NCI-H1105 (cell line): ENCODE measurements around the gene HTR4.
"Not testable (repeated sequence)": the region's sequence is repeated elsewhere in the genome, so short reads cannot be mapped to it uniquely, and the experiment has no call there.

Source experiments
- DNase-seq: peaks from one replicate; lab custom pipeline; 2025; lab: John Stamatoyannopoulos, UW

HTR4 gene

DNA sequence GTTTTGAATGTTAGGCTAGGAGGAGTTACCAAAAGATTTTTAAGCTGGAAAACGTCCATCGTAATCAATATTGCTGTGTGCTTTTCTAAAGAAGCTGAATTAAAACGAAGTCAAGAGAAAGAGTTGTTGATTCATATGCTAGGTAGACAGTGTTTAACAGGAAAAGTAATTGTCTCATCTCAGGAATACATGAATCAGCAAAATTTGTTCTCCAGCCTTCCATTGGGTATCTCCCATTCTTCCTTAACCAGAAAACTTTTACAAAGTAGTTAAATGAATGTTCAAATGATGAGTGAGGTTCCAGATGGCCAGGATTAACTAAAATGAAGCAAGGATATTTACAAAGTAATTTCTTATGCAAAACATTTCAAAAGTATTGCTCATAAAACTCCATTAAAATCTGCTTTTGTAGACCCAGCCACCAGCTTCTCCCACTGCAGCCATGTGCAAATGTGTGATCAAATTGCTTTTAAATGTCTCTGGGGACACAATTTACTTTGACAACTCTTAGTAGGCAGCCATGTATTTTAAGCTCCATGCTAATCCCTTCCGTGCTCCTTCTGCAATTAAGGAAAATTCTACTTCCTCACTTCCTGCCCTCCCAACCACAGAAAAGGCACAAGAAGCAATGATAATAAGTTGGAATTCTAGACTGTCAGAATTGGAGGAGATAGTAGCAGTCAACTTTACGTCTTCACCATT, 121.2 kb downstream of the HTR4 start:
- no peak for DNase-seq

DNA sequence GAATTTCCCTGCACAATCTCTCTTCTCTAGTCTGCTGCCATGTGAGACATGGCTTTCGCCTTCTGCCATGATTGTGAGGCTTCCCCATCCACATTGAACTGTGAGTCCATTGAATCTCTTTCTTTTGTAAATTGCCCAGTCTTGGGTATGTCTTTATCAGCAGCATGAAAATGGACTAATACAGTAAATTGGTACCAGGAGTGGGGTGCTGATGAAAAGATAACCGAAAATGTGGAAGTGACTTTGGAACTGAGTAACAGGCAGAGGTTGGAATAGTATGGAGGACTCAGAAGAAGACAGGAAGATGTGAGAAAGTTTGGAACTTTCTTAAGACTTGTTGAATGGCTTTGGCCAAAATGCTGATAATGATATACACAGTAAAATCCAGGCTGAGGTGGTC, 124.9 kb downstream of the HTR4 start:
- not testable (repeated sequence) for DNase-seq

DNA sequence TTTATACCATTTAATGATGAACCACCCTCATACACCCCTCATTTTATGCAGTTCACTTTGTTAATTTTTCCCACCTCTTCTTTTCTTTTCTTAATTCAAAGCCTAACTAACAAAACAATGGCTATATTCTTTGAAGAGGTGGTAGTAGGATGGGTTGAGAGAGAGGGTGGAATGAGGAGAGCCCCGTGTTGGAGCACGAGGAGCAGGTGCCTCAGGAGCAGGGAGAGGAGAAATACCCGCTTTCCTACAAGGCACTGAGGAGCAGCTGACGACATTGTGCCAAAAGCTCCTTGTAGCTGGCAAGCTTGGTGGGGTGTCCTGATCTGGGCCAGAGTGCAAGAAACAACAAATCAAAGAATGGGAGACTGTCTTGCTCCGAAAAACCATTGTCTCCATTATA, 129.6 kb downstream of the HTR4 start:
- no peak for DNase-seq

DNA sequence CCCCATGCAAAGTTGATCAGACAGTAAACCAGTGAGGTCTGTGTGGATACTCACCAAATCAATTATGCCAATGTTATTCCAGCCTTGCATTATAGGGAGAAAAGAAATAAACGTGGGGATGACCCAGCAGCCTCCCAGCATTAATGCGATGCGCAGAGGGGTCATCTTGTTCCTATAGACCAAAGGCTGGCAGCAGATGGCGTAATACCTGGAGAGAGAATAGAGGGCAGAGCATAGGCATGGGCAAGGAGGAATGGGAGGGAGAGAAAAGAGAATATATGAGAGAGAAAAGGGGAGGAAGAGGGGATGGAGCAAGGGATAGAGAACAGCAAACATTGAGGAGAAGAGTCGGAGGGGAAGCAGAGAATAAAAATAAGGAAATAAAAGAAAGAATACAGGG, 131.2 kb downstream of the HTR4 start:
- no peak for DNase-seq

DNA sequence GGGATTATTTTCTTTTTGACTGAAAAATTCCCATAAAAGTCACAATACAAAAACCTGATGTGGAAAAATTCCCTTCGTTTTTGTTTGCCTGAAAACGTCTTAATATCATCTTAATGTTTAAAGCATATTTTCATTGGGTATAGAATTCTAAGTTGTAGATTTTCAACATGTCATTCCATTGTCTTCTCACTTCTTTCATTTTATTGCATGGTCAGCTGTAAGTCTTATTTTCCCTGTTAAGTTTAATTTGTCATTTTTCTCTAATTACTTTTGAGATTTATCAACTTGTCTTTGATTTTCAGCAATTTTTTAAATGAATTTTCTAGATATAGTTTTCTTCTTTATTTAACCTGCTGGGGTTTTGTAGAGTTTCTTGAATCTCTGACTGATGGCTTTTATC, 138.9 kb downstream of the HTR4 start:
- DNase-seq, result no peak

DNA sequence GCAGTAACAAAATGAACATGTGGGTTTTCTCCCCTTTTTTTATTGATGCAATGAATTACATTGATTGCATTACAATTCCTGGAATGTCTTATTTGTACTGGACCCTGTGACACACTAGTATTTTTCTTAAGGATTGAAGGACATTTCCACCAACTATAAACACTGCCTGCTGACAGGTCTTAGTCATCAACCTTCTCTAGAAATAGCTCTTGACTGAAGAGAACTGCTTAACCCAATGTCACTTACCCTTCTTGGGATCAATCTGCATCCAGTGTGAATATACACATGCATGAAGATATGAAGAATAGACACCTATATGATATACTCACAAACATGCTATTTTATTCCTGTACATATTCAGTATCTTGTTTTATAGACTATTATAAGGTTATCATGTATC, 140.0 kb downstream of the HTR4 start:
- DNase-seq, result no peak

DNA sequence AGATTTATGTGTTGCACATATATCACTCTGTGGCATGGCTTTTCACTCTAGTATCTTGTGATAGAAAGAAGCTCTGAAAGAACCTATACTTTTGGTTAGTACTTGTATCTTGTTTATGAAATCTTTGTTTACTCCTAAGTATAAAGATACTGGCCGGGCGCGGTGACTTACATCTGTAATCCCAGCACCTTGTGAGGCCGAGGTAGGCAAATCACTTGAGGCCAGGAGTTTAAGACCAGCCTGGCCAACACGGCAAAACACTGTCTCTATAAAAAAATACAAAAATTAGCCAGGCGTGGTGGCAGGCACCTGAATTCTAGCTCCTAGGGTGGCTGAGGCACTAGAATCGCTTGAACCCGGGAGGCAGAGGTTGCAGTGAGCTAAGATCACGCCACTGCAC, 141.8 kb downstream of the HTR4 start:
- DNase-seq, result no peak

DNA sequence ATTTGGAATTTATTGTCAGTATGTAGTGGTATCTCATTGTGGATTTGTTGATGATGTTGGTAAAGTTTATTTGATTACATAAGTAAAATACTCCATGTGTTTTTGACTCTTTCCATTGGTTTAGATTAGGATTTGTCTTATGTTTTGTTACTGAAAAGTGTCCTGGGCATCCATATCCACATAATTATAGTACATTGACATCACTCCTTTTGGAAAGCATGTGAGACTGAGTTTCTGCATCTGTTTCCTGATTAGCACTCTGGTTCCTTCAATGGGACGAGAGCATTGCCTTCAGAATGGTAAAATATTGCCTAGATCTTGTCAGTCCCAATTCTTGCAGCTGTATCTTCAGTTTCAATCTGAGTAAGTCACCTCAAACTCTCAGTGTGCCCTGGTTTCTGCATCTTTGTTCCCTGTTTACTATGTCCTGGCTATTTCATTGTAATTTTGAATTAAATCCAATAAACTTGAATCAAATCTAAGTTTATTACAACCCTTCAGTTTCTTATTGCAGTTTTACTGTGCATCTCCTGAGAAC, 142.4 kb downstream of the HTR4 start:
- DNase-seq, result no peak

DNA sequence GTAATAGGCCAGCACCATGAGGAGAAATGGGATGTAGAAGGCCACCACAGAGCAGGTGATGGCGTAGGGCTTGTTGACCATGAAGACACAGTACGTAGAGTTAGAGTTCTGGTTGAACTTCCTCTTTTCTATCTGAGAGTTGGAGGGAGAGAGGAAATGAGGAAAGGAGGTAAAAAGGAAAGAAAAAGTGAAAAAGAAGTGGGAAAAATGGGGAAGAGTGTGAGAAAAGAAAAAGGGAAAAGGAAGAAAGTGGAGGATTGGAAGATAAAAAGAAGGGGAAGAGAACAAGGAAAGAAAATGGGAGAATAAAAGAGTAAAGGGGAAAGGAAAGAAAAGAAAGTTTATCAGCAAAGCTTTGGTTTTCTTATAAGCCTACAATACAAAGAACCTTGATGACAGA, 144.4 kb downstream of the HTR4 start:
- no peak for DNase-seq

DNA sequence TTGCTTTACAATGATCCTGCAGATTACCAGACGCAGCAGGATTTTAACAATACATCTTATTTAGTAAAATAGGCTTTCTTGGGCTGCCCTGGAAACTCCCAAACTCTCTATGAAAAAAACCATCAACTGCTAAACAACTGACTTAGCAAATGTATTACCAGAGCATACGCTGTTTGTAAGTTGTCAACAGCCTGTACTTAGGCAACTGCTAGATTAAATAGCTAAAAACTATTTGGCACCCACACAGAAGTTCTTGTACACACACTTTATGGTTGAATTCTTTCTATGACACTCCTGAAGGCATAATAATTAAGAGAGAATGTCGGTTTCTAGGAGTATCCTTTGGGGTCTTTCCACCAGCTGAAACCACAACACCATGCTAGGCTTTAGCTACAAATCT, 146.7 kb downstream of the HTR4 start:
- no peak for DNase-seq

DNA sequence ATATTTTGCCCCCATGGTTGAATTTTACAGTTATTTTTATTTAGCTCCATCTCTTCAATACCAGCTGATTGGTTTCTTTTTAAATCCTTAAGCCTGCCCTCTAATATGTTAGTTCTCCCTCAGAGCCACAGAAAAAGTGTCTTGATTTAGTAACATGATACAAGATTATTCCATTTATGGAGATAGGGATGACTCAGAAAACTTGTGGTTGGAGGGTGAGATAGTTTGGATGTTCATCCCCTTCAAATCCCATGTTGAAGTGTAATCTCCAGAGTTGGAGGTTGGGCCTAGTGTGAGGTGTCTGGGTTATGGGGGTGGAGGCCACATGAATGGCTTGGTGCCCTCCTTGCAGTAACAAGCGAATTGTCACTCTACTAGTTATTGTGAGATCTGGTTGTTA, 154.9 kb downstream of the HTR4 start:
- no peak for DNase-seq

DNA sequence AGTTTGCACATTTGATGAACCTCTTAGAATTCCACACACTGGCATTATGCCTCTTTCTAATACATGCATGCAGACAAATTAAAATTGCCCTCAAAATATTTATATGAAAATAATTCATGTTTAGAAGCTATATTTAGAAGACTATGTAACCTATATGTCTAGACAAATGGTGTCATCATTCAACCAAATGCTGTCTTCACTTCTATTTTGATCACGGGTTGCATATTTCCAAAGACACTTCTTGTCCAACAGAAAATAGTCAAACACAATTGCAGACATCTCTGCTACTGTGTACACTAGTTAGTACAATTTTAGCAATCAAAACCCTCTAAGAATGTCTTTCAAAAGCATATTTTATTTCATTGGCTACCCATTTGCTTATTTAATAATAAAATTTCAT, 156.6 kb downstream of the HTR4 start:
- no peak for DNase-seq

DNA sequence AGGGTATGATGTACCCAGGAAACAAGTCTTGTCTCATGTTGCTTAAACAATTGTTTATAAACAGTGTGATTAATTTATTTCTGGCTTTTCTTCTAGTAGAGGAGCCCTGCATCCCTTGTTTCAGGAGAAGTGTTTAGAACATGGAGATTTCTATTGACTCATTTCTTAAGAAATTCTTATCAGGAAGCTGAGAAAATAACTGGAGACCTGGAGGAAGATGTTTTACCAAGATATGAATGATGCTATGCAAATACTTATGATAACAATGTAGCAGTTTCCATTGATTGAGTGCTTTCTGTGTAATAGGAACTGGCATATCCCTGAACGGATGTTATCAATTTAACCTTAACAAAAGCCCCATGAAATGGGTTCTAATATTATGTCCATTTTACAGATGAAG, 162.0 kb downstream of the HTR4 start:
- no peak for DNase-seq

DNA sequence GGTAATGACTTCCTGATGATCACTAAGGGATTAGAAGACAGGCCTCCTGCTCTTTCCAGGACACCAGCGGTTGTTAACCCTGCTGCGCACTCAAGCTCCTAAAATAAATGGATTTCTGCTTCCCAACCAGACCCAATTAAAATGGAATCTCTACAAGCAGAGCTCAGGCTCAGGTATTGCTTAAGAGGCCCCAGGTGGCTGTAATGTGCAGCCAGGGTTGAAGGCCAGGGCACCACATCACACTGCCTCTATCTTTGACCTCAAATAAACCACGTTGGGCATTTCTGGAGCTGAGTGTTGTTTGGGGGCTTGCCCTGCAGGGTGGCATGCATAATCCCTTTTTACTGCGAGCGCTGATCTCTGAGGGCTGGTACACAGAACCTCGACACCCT, 162.5 kb downstream of the HTR4 start:
- no peak for DNase-seq

DNA sequence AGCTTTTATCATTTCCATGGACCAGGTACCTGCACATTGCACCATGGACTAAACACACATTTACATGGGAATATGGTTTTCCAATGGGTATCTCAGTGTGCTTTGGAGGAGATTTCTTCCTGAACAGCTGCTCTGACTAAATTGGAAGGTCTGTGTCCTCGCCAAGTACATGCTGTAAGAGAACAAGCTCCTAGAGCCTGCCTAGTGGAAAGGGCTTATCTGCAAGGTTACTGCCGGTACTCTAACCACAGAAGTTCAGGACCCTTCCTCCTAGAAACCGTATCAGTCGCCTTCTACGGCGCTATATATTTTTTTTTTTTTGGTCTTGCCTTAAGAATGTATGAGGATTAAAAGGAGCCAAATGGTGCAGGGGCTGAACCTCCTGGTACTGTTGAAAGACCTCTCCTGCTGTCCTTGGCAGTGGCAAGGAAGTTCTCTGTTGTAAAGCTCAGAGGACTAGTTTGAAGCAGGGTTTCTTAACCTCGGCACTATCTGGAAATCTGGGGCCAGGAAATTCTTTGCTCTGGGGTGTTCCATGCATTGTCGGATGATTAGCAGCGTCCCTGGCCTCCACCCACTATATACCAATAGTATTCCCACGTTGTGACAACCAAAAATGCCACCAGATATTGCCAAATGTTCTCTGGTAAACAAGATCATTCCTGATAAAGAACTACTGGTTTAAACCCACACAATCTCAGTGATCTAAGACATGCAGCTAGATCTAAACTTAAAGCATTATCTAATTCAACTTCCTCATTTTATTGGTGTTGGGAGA, 163.1 kb downstream of the HTR4 start:
- DNase-seq, result no peak

DNA sequence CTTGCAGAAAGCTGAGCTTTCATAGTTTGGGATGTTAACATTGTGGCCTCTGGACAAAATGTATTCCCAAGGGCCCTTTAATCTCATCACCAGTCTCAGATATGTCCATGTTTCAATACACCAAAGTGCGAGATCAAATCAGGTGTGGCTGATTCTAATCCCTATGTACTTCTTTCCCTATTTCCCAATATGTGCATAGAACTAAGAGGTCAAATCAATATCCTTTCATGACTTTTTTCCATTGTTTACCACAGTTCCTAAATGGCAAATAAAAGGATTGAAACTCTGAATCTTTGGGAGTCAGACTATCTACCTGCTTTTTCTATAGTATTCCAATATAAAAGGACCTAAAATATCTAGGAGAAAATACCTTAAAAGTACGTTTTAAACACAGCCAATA, 165.6 kb downstream of the HTR4 start:
- DNase-seq, result no peak

DNA sequence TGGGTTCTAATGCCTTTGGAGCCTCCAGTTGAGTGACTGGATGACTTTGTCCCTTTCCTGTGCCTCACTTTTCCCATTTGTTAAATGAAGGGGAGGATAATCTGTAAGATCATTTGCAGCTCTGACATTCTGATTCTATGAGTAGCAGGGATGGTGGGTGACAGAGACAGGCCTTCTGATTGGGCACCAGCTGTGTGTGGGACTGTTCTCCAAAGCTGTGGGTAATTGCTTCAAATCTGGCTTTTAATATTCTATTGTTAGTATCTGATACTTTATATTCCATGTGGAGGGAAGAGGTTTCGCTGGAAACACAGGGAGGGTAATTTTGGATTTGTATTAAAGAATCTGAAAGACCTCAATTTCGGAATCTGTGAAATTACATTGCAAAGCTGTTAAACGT, 167.9 kb downstream of the HTR4 start:
- no peak for DNase-seq

DNA sequence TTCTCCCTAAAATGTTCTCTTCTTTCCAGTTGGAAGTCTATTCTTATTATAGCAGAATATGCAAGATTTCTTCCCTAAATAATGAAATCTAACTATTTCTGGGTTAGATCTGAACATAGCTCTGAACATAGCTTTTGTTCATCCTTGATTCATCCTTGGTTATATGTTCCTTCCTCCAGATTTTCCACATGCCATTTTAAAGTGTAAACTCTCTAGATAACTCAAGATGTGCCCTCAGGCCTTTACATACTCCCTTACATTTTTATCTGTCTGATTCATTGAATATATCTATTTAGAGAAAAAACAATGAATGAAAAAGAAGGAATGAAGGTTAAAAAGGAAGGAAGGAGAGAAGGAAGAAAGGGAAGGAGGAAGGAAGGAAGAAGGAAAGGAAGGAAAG, 169.7 kb downstream of the HTR4 start:
- no peak for DNase-seq

DNA sequence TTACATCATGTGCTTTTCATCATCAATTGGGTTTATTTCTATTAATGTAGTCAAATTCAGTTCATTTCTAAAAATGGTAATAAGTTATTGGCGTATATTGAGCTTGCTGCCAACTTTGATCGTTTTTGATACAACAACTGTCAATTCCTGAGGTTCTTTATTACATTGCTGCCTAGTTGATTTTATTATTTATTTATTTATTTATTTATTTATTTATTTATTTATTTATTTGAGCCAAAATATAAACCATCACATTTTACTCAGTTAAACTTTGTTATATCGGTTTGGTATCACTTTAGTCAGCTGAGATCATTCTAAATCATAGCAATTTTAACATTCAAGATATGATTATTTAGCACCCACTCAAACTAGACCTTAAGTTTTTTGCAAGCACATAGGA, 170.6 kb downstream of the HTR4 start:
- DNase-seq, result no peak

DNA sequence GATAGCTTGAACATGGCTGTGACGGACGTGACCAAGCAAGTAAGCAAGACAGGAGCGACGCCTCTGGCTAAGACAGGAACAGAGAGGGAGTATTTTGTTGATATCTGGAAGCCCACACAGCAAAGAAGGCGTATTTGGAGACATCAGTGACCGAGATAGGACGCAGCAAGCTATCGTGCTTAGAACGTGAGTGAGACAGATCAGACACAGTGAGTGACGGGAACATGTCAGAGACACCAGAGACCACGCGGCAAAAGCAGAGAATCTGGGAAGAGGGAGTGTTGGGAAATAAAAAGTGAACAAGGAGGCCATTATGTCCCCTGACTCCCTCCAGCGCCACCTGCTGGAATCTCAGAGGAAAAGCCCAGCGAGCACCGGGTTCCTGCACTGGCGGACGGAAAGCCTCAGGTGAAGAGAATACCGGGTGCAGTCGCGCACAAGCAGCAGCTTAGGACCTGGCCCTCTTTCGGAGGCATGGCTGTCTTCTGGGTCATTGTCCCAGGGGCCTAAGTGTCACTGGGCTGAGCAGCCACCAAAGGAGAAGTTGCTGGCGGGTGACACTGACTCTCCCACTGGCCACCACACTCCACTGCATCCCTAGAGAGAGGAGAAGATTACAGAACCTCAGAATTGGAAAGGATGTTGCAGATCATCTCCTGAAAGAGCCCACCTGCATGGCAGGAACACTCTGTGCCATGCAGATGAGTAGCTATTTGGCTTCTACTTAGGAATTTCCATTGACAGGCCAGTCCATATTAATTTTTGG, 171.4 kb downstream of the HTR4 start:
- DNase-seq, result no peak

DNA sequence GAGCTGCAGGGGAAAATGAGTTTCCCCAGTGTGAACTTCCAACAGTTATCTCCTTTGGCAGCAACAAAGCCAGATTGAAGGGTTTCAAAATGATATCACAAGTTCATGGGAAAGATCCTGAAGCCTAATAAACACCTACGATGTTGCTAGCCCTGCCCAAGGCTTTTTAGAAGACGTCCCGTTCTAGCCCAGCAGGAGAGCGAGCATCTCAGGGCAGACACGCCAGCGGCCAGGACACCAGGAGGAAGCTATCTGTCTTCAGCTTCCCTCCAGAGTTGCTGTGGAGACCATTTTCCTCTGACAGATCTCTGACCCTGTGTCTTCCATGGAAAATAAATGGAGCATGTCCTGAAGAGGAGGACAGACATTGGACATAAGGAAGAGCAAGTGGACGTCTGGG, 172.1 kb downstream of the HTR4 start:
- no peak for DNase-seq

DNA sequence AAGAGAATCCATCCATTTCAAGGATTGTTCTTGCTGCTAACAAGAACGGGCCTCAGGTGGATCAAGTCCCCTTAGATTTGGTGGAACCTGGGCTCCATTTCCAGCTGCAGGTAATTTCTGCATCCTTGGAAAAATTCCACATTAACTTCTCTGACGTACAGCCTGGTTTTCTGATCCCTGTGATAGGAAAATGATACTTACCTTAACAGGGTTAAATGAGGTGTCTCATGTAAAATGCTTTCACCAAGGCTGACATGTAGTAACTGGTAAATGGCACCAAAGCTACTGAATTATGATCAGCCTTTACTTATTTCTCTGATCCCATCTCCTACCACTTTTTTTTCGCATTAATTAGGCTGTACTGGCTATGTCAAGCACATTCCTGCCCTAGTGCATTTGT, 176.9 kb downstream of the HTR4 start:
- no peak for DNase-seq

DNA sequence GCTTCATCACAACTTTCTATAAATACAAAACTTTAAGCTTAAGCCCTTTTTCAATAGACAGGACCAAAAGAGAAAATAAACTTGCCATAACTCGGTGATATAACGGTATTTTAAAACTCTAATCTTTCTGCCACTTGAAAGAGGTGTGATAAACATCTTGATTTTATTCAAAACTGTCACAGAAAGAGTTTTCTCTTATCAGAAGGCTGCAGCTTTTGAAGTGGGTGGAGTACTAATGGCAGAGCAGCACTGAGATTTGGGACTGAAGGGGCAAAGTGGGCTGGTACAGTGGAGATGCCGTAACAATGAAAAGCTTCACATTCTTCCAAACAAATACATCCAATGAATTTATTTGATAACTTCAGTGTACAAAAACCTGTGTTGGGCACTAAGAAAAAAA, 178.0 kb downstream of the HTR4 start:
- DNase-seq, result no peak
